HepG2 (cell line): Measurements from ENCODE around the gene GSTM4. TPM values are rescaled to one million over a fixed set of nuclear protein-coding genes. Genes with fewer than 3 reads are reported as not detected.

Source experiments
- ARHGAP35 ChIP-seq: sonication (generic); formaldehyde crosslinking; IDR thresholded peaks from 2 replicates; pipeline ENCODE4 v1.9.0; 2022; ENCODE audit warnings: mild to moderate bottlenecking, inconsistent platforms, moderate library complexity, missing genetic modification reagents, borderline replicate concordance
- CBFB ChIP-seq: sonication (generic); formaldehyde crosslinking; IDR thresholded peaks from 2 replicates; pipeline ENCODE4 v1.4.0; 2020; ENCODE audit warnings: missing genetic modification reagents
- CCDC6 ChIP-seq: sonication (generic); formaldehyde crosslinking; IDR thresholded peaks from 2 replicates; pipeline ENCODE4 v1.8.1; 2022; ENCODE audit warnings: mild to moderate bottlenecking, missing genetic modification reagents, moderate library complexity
- FOXP1 ChIP-seq, 2 experiments: fragments of 450-650 bp in 1 of 2; IDR thresholded peaks; 2 replicates each; pipeline ENCODE4 v1.6.1; 2017 to 2018; ENCODE audit warnings: antibody characterized with exemption in 1 of 2
- GLI4 ChIP-seq: sonication (generic); formaldehyde crosslinking; IDR thresholded peaks from 2 replicates; pipeline ENCODE4 v1.5.1; 2020; ENCODE audit warnings: missing genetic modification reagents, mild to moderate bottlenecking, moderate library complexity, borderline replicate concordance
- KAT7 ChIP-seq: IDR thresholded peaks from 2 replicates; pipeline ENCODE4 v1.6.1; 2018; ENCODE audit warnings: borderline replicate concordance, missing compliant biosample characterization
- NFYC ChIP-seq: IDR thresholded peaks from 2 replicates; pipeline ENCODE4 v1.6.1; 2016; ENCODE audit warnings: missing genetic modification reagents, missing compliant biosample characterization
- PHF21A ChIP-seq: sonication (generic); formaldehyde crosslinking; IDR thresholded peaks from 2 replicates; pipeline ENCODE4 v1.5.0; 2020; ENCODE audit warnings: mild to moderate bottlenecking, missing genetic modification reagents
- POLR2AphosphoS5 ChIP-seq: IDR thresholded peaks from 2 replicates; pipeline ENCODE4 v1.6.1; 2012; ENCODE audit warnings: low read depth, low read length
- PPARG ChIP-seq: conservative IDR thresholded peaks from 2 replicates; pipeline ENCODE4 v1.6.1; 2016; ENCODE audit warnings: missing biosample characterization, missing genetic modification reagents
- SP2 ChIP-seq: sonication (generic); formaldehyde crosslinking; IDR thresholded peaks from 2 replicates; pipeline ENCODE4 v1.5.1; 2020; ENCODE audit warnings: mild to moderate bottlenecking, missing genetic modification reagents
- SRSF4 ChIP-seq: fragments of 200-400 bp; formaldehyde crosslinking; IDR thresholded peaks from one replicate; pipeline ENCODE4 v1.6.1; 2018; ENCODE audit warnings: mild to moderate bottlenecking, low read depth, low read length, moderate library complexity; ENCODE audit not compliant: poor library complexity, severe bottlenecking
- SSRP1 ChIP-seq: IDR thresholded peaks from 2 replicates; pipeline ENCODE4 v1.6.1; 2016; ENCODE audit warnings: control low read depth
- THAP11 ChIP-seq: IDR thresholded peaks from 2 replicates; pipeline ENCODE4 v1.6.1; 2016; ENCODE audit warnings: missing biosample characterization, missing genetic modification reagents
- U2AF1 ChIP-seq: fragments of 200-400 bp; formaldehyde crosslinking; optimal IDR thresholded peaks from 2 replicates; pipeline ENCODE3; 2017; ENCODE audit warnings: mild to moderate bottlenecking, low read depth, low read length
- ZFP1 ChIP-seq: IDR thresholded peaks from 2 replicates; pipeline ENCODE4 v1.6.1; 2016
- ZNF230 ChIP-seq: sonication (generic); formaldehyde crosslinking; IDR thresholded peaks from 2 replicates; pipeline ENCODE4 v1.4.0; 2020; ENCODE audit warnings: mild to moderate bottlenecking, missing genetic modification reagents
- ZNF251 ChIP-seq: sonication (generic); formaldehyde crosslinking; IDR thresholded peaks from 2 replicates; pipeline ENCODE4 v1.9.0; 2021; ENCODE audit warnings: mild to moderate bottlenecking, missing genetic modification reagents
- ZNF331 ChIP-seq: sonication (generic); formaldehyde crosslinking; IDR thresholded peaks from 2 replicates; pipeline ENCODE4 v1.4.0; 2020; ENCODE audit warnings: missing genetic modification reagents
- ZNF772 ChIP-seq: sonication (generic); formaldehyde crosslinking; IDR thresholded peaks from 2 replicates; pipeline ENCODE4 v1.5.0; 2020; ENCODE audit warnings: mild to moderate bottlenecking, missing genetic modification reagents
- polyA plus RNA-seq, 8 experiments: library from polyadenylated mRNA; depleted of rRNA in 3 of 8; stranded (reverse) in 7 of 8; unstranded in 1 of 8; fragments of >200 nt; fragmentation: Illumina TruSeq in 4 of 8; extraction: Trizol in 4 of 8; gene quantifications; 2 replicates each; pipeline versions ENCODE4 v1.2.1 to v1.2.3, GENCODE V29; 2011 to 2016; ENCODE audit warnings: low read depth in 4 of 8, missing spikeins in 1 of 8, mixed read lengths in 1 of 8; ENCODE audit not compliant: insufficient read depth in 1 of 8
- total RNA-seq, 5 experiments: library from RNA; depleted of rRNA; stranded (reverse); fragments of >200 nt; fragmentation: Illumina TruSeq; extraction: Trizol; gene quantifications; 2 replicates each; pipeline ENCODE4 v1.2.3, GENCODE V29; 2016; ENCODE audit warnings: low read depth in 1 of 5
- TF ChIP-seq, protein P1 (sequence below): IDR thresholded peaks from 2 replicates; pipeline ENCODE4 v1.6.1; 2016; ENCODE audit warnings: missing biosample characterization, missing genetic modification reagents, low read depth
- TF ChIP-seq, protein P2 (sequence below): sonication (generic); formaldehyde crosslinking; IDR thresholded peaks from 2 replicates; pipeline ENCODE4 v1.4.0; 2020; ENCODE audit warnings: missing genetic modification reagents
- TF ChIP-seq, protein P3 (sequence below): sonication (generic); formaldehyde crosslinking; conservative IDR thresholded peaks from 2 replicates; pipeline ENCODE4 v1.4.0; 2020; ENCODE audit warnings: mild to moderate bottlenecking, missing genetic modification reagents, moderate library complexity
- TF ChIP-seq, protein P4 (sequence below): sonication (generic); formaldehyde crosslinking; IDR thresholded peaks from 2 replicates; pipeline ENCODE4 v1.4.0; 2020; ENCODE audit warnings: missing genetic modification reagents

The GSTM4 gene
- total and polyA plus RNA-seq, 2 of the 13 experiments (the other 11 are each of a cell fraction or from before 2014, with no cell fraction given) = 25.3 to 40.8 TPM

DNA sequence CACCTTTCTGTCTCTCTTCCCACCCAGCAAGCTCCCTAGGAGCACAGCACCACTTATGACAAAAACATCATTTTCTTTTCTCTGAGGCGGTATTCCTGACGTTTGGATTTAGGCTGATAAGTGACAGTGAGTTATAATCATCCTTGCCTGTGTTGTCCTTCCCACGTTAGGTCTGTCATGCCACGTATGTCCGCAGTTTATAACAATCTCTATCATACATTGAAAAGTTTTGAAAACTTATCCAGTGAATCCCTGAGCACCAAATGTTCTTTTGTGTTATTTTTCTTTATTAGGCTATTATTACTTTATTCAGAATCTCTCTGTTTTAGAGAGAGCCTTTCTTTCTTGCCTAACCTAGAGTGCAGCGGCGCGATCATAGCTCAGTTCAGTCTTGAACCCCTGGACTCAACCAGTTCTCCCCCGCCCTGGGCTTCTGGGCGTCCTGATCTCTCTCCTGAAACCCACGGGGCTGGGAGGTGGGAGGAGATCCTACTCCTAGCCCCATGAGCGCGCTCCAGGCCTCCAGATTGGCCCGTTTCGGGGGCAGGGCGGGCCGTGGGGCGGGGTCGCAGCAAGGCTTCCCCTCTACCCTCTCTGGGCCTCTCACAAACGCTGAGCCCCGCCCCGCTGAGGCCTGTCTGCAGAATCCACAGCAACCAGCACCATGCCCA, 11.7 kb downstream of the GSTM4 start, which contains the start of gene GSTM2 (continued):
- TF ChIP-seq, protein P1, sequence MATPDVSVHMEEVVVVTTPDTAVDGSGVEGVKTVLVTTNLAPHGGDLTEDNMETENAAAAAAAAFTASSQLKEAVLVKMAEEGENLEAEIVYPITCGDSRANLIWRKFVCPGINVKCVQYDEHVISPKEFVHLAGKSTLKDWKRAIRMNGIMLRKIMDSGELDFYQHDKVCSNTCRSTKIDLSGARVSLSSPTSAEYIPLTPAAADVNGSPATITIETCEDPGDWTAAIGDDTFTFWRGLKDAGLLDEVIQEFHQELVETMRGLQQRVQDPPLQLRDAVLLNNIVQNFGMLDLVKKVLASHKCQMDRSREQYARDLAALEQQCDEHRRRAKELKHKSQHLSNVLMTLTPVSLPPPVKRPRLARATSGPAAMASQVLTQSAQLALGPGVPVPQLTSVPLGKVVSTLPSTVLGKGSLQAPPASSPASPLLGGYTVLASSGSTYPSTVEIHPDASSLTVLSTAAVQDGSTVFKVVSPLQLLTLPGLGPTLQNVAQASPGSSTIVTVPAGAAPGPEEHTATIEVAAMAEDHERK (CRISPR knock-in tag) = no peak
- TF ChIP-seq SRSF4 = no peak
- TF ChIP-seq ZNF331 (CRISPR knock-in tag) = 0 out of 2 replicates have a peak, but pooled peaks have one; percentile 19
- TF ChIP-seq ARHGAP35 (CRISPR knock-in tag) = no peak
- TF ChIP-seq CBFB = no peak
- TF ChIP-seq PHF21A (CRISPR knock-in tag) = peak; percentile 52; the same call in 1 of the 2 replicates
- TF ChIP-seq ZNF251 (CRISPR knock-in tag) = no peak
- no peak for TF ChIP-seq ZFP1
- TF ChIP-seq, protein P2, sequence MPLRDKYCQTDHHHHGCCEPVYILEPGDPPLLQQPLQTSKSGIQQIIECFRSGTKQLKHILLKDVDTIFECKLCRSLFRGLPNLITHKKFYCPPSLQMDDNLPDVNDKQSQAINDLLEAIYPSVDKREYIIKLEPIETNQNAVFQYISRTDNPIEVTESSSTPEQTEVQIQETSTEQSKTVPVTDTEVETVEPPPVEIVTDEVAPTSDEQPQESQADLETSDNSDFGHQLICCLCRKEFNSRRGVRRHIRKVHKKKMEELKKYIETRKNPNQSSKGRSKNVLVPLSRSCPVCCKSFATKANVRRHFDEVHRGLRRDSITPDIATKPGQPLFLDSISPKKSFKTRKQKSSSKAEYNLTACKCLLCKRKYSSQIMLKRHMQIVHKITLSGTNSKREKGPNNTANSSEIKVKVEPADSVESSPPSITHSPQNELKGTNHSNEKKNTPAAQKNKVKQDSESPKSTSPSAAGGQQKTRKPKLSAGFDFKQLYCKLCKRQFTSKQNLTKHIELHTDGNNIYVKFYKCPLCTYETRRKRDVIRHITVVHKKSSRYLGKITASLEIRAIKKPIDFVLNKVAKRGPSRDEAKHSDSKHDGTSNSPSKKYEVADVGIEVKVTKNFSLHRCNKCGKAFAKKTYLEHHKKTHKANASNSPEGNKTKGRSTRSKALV (CRISPR knock-in tag) = no peak
- no peak for TF ChIP-seq GLI4
- TF ChIP-seq U2AF1 = no peak
- TF ChIP-seq SP2 (CRISPR knock-in tag) = peak; percentile 57; the same call in 1 of the 2 replicates
- TF ChIP-seq, protein P3, sequence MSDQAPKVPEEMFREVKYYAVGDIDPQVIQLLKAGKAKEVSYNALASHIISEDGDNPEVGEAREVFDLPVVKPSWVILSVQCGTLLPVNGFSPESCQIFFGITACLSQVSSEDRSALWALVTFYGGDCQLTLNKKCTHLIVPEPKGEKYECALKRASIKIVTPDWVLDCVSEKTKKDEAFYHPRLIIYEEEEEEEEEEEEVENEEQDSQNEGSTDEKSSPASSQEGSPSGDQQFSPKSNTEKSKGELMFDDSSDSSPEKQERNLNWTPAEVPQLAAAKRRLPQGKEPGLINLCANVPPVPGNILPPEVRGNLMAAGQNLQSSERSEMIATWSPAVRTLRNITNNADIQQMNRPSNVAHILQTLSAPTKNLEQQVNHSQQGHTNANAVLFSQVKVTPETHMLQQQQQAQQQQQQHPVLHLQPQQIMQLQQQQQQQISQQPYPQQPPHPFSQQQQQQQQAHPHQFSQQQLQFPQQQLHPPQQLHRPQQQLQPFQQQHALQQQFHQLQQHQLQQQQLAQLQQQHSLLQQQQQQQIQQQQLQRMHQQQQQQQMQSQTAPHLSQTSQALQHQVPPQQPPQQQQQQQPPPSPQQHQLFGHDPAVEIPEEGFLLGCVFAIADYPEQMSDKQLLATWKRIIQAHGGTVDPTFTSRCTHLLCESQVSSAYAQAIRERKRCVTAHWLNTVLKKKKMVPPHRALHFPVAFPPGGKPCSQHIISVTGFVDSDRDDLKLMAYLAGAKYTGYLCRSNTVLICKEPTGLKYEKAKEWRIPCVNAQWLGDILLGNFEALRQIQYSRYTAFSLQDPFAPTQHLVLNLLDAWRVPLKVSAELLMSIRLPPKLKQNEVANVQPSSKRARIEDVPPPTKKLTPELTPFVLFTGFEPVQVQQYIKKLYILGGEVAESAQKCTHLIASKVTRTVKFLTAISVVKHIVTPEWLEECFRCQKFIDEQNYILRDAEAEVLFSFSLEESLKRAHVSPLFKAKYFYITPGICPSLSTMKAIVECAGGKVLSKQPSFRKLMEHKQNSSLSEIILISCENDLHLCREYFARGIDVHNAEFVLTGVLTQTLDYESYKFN (CRISPR knock-in tag) = peak; percentile 13; the same call in 1 of the 2 replicates
- TF ChIP-seq NFYC = peak; percentile 57
- no peak for TF ChIP-seq CCDC6 (CRISPR knock-in tag)
- TF ChIP-seq, protein P4, sequence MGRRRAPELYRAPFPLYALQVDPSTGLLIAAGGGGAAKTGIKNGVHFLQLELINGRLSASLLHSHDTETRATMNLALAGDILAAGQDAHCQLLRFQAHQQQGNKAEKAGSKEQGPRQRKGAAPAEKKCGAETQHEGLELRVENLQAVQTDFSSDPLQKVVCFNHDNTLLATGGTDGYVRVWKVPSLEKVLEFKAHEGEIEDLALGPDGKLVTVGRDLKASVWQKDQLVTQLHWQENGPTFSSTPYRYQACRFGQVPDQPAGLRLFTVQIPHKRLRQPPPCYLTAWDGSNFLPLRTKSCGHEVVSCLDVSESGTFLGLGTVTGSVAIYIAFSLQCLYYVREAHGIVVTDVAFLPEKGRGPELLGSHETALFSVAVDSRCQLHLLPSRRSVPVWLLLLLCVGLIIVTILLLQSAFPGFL = no peak
- TF ChIP-seq THAP11 (CRISPR knock-in tag) = no peak
- no peak for TF ChIP-seq FOXP1 (IDR thresholded peaks at IDR 0.05)
- no peak for TF ChIP-seq FOXP1 (CRISPR knock-in tag; IDR thresholded peaks at IDR 0.05)
- no peak for TF ChIP-seq KAT7 (CRISPR knock-in tag)
- no peak for TF ChIP-seq ZNF772 (CRISPR knock-in tag)
- TF ChIP-seq POLR2AphosphoS5 = 0 out of 2 replicates have a peak, but pooled peaks have one; percentile 20
- TF ChIP-seq PPARG (CRISPR knock-in tag) = no peak
- TF ChIP-seq ZNF230 (CRISPR knock-in tag) = no peak
- TF ChIP-seq SSRP1 (CRISPR knock-in tag) = no peak
